A673 (cell line): ENCODE results near the gene TMPRSS13. TPM values are rescaled to one million over a fixed set of nuclear protein-coding genes. Genes with fewer than 3 reads are reported as not detected.

Source experiments
- BruUV-seq: library from RNA; stranded (reverse); fragments of 400-500 nt; replicated peaks from 2 replicates; lab custom pipeline; 2021; lab: Mats Ljungman, UMichigan
- CTCF ChIA-PET: fragments of 300-600 bp; sonication (Branson Sonifier 250); formaldehyde crosslinking; loops from one replicate; lab custom pipeline; 2022; ENCODE audit warnings: antibody characterized with exemption; lab: Charles Lee
- POLR2A ChIA-PET: fragments of 300-600 bp; sonication (Branson Sonifier 250); formaldehyde crosslinking; loops from one replicate; lab custom pipeline; 2022; ENCODE audit warnings: antibody characterized with exemption; ENCODE audit not compliant: low non-redundant PET; lab: Charles Lee
- DNase-seq: peaks from one replicate; pipeline ENCODE4 v3.0.0-alpha.2; 2015; ENCODE audit warnings: low spot score
- H3K27ac ChIP-seq: fragments of 200-600 bp; sonication (generic); 2 replicates; pipeline ENCODE4 v1.5.1; 2016; ENCODE audit warnings: mixed run types, low read depth, mild to moderate bottlenecking, mixed read lengths, antibody characterized with exemption, low read length; ENCODE audit not compliant: poor library complexity, severe bottlenecking
- H3K27me3 ChIP-seq: fragments of 200-600 bp; sonication (generic); replicated peaks from 2 replicates; pipeline ENCODE4 v1.6.1; 2017; ENCODE audit warnings: mixed run types, low read depth, mild to moderate bottlenecking, mixed read lengths, antibody characterized with exemption, low read length; ENCODE audit not compliant: insufficient read depth, poor library complexity
- H3K36me3 ChIP-seq: fragments of 200-600 bp; sonication (generic); 2 replicates; pipeline ENCODE4 v1.6.1; 2016; ENCODE audit warnings: mixed run types, mild to moderate bottlenecking, mixed read lengths, antibody characterized with exemption, low read length; ENCODE audit not compliant: insufficient read depth, poor library complexity, severe bottlenecking
- H3K4me1 ChIP-seq: fragments of 200-600 bp; sonication (generic); 2 replicates; pipeline ENCODE4 v1.6.1; 2017; ENCODE audit warnings: mixed run types, mild to moderate bottlenecking, mixed read lengths, antibody characterized with exemption, low read length; ENCODE audit not compliant: insufficient read depth, poor library complexity, severe bottlenecking
- H3K4me3 ChIP-seq: fragments of 200-600 bp; sonication (generic); 2 replicates; pipeline ENCODE4 v1.5.1; 2016; ENCODE audit warnings: low read depth, mixed run types, mild to moderate bottlenecking, mixed read lengths, low read length; ENCODE audit not compliant: poor library complexity, severe bottlenecking
- H3K9me3 ChIP-seq: fragments of 200-600 bp; sonication (generic); 2 replicates; pipeline ENCODE4 v1.6.1; 2016; ENCODE audit warnings: mixed run types, low read depth, mild to moderate bottlenecking, mixed read lengths, antibody characterized with exemption, low read length; ENCODE audit not compliant: poor library complexity, severe bottlenecking
- CTCF ChIP-seq: fragments of 300-800, 200-600 bp; sonication (generic); conservative IDR thresholded peaks from 2 replicates; pipeline ENCODE4 v1.5.1; 2017; ENCODE audit warnings: low read depth, mild to moderate bottlenecking, antibody characterized with exemption, low read length, moderate library complexity, mixed read lengths
- EZH2 ChIP-seq: fragments of 200-600 bp; sonication (generic); IDR thresholded peaks from 2 replicates; pipeline ENCODE4 v1.6.1; 2017; ENCODE audit warnings: borderline replicate concordance, low read depth, mild to moderate bottlenecking, mixed read lengths, antibody characterized with exemption, low read length; ENCODE audit not compliant: poor library complexity, severe bottlenecking
- intact Hi-C: fragments of 100-400 bp; cut with micrococcal nuclease; formaldehyde crosslinking; loops from one replicate; pipeline ENCODE4 v1.10.0; 2022; ENCODE audit not compliant: unreplicated experiment
- total RNA-seq: library from RNA; stranded (reverse); gene quantifications from 2 replicates; pipeline ENCODE4 v1.2.3, GENCODE V29; 2021

The TMPRSS13 gene
- total RNA-seq, 1 experiment from 2014 or later = not detected

- Histone ChIP-seq H3K4me1 (no peaks in the 10 kb centered on the region), H3K9me3 (no peaks in the 10 kb centered on the region), H3K36me3 (no peaks in the 10 kb centered on the region), H3K27ac (no peak overlapping the region), H3K4me3 (no peak overlapping the region), H3K27me3 (peaks cover 18% of the 10 kb centered on the region)
- intact Hi-C loops = no loop called here
- DNase-seq = no peak
- TF ChIP-seq CTCF = no peak
- no peak for TF ChIP-seq EZH2
- POLR2A ChIA-PET = no interaction called here
- CTCF ChIA-PET = no interaction called here
- no TSS peak for BruUV-seq
These were observed 47.8 kb upstream of the TMPRSS13 start for GRCh38 chr11:117977029-117977428.

- BruUV-seq = no TSS peak
- POLR2A ChIA-PET = no interaction called here
- no peak for TF ChIP-seq EZH2
- no peak for TF ChIP-seq CTCF
- H3K27me3 ChIP-seq = peaks cover 15% of the 10 kb centered on the region
- H3K27ac ChIP-seq = no peak overlapping the region
- intact Hi-C loops = no loop called here
- H3K36me3 ChIP-seq = no peaks in the 10 kb centered on the region
- H3K9me3 ChIP-seq = no peaks in the 10 kb centered on the region
- no peak for DNase-seq
- CTCF ChIA-PET = no interaction called here
- no peaks in the 10 kb centered on the region for H3K4me1 ChIP-seq
- H3K4me3 ChIP-seq = no peak overlapping the region
These were observed 47.2 kb upstream of the TMPRSS13 start for GRCh38 chr11:117976445-117976844.

GRCh38 chr11:117973503-117973860, 44.3 kb upstream of the TMPRSS13 start:
- H3K4me1 ChIP-seq = no peaks in the 10 kb centered on the region
- POLR2A ChIA-PET = no interaction called here
- H3K4me3 ChIP-seq = no peak overlapping the region
- DNase-seq = no peak
- no TSS peak for BruUV-seq
- no peaks in the 10 kb centered on the region for H3K9me3 ChIP-seq
- CTCF ChIA-PET = no interaction called here
- no peak overlapping the region for H3K27ac ChIP-seq
- intact Hi-C loops = no loop called here
- no peaks in the 10 kb centered on the region for H3K27me3 ChIP-seq
- no peaks in the 10 kb centered on the region for H3K36me3 ChIP-seq
- TF ChIP-seq CTCF (no peak), EZH2 (no peak)
